NCI-H446 (cell line): ENCODE results near the gene RAB1B.
A peak's percentile ranks its signal among the peaks of the same experiment; 100 is the strongest.

Experiments
- DNase-seq, 2 experiments: peaks; one replicate each; lab custom pipeline; 2025; lab: John Stamatoyannopoulos, UW

The RAB1B gene

GRCh38 chr11:66284526-66285078, 16.2 kb downstream of the RAB1B start:
- no peak for DNase-seq

DNA sequence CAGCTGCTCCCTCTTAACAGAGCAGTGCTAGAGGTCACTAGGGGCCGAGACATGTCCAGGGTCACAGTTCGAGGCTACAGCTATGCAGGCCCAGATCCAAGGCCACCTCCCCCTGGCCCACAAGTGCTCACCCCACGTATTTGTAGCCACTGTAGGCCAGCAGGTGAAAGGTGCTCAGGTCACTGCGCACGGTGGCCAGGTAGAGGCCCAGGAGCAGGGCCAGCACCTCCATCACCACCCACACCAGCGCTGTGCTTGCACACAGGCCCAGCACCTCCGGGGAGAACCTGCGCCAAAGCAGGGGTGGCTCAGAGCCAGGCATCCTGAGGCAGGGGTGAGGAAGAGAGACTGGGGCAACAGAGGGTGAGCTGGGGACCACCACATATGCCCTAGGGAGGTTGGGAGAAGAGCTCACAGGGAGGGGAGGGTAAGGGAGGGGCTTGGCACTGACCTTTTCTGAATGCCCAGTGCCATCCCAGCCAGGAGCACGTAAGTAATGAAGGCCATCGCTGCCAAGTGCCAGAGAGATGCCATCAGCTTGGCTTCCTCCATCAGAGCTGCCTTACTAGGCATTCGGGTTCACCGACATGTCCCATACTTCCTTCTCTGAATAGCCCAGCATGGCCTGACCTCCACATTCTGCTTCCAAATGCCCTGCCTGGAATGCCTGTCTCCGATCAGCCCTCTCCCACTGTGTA, 17.0 kb downstream of the RAB1B start:
- DNase-seq, result no peak

GRCh38 chr11:66286699-66287098, 18.3 kb downstream of the RAB1B start:
- DNase-seq, result no peak

GRCh38 chr11:66287211-66287888, 18.9 kb downstream of the RAB1B start:
- DNase-seq, result no peak

GRCh38 chr11:66287889-66288670, 19.6 kb downstream of the RAB1B start:
- DNase-seq, result no peak

GRCh38 chr11:66288671-66289547, 20.5 kb downstream of the RAB1B start, which contains the start of gene YIF1A:
Gene YIF1A (minus strand): TSS chr11:66289143. CDS start chr11:66288985, 158 bp downstream.
- peak; percentile 98 to 99 for DNase-seq

DNA sequence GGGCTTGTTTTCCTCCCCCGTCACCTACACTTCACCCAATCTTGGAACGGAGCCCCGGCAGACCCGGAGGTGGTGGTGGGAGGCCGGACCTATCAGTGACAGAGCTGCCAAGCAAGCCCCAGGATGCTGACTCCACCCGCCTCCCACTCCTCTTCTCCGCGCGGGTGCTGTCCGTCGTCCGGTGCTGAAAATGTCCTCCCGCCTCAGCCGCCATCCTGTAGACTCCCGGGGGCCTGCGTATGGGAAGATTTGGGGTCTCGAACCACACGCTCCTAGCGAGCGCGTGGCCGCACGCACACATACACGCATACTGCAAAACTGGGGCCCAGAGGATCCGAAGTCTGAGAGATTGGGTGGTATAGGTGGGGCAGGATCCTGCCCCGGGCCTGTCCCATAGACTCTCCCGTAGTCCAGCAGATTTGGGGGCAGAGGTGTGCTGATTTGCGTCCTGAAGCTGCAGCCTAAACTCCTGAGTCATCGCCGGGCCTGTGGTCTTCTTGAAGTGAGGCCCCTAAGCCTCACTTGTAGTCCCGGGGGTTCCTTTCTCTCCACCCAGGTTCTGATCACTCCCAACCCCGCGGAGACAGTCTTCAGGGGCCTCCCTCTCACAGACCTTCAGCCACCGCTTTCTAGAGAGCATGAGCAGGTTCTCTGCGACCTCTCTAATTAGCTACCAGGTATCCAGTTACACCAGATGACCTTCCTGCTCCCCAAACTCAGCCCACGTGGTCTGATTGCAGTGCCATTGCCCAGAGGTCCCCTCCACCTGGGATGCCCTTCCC, 21.3 kb downstream of the RAB1B start:
- DNase-seq, result peak in 1 of 2 experiments; percentile 67

DNA sequence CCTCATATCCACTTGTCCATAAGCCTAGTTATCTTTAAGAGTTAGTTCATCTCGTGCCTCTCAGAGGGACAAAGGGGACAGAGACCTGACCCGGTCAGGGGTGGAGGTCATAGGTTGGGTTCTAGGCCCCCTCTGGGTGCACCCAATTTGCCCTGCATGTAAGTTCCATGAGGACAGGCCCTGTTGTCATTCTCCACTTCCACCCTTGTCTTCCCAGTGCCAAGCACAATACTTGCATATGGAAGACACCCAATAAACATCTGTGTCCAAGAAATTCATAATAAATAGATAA, 21.8 kb downstream of the RAB1B start:
- no peak for DNase-seq

DNA sequence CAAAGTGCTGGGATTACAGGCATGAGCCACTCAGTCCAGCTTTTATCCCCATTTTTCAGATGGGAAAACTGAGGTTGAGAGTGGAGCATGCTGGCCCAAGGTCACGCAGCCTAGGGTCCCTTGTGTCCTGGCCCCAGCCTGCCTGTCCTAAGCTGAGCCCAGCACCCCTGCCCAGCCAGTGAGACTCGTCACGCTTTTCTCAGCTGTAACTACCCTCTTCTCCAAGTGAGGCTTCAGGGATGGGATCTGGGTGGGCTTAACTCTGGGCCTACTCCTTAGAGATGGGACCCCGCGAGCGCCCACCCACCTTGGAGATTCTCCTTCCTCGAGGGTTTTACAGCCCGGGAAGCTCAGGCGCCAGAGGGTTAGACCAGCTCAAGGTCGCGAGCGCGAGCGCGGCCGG, 22.9 kb downstream of the RAB1B start:
- no peak for DNase-seq

GRCh38 chr11:66291706-66292542, 23.5 kb downstream of the RAB1B start, which contains the start of gene TMEM151A:
Gene TMEM151A (plus strand): TSS chr11:66291894. CDS start chr11:66292014, 120 bp downstream.
- DNase-seq, result peak in 1 of 2 experiments; percentile 28

DNA sequence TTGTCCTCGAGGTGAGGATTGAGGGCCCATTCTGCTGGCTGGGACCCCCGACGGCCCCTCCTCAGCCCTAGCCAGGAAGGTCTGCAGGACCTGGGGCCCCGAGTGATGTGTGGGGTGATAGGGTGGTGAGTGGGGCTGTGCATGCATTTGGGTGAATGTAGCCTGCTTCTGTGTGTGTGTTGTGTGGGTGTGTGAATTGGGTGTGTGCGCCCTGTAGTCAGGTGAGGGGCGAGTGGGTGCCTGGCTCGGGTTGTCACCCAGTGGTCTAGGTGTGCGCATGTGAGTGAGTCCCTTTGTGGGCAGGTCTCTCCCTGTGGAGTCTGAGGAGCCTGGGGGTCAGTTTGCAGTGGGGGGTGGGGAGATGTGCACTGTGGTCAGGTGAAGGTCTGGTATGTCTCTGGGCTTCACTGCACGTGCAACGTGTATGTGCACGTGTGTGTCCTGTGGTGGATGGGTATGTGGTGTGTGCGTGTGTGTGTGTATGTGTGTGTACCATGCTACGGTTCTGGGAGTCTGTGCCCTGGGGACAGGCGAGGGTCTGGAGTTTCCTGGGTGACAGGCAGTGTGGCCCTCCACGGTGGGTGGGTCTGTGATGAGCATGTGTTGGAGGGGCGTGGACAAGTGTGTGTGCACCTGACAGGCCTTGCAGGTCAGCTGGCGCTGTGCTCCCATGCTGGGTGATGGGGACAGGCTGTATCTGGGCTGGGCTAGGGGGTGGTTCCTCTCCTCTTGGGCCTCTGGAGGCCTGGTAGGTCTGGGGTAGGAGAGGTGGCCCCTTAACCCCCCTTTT, 24.3 kb downstream of the RAB1B start:
- DNase-seq, result no peak

GRCh38 chr11:66293352-66293751, 24.9 kb downstream of the RAB1B start:
- DNase-seq, result no peak

DNA sequence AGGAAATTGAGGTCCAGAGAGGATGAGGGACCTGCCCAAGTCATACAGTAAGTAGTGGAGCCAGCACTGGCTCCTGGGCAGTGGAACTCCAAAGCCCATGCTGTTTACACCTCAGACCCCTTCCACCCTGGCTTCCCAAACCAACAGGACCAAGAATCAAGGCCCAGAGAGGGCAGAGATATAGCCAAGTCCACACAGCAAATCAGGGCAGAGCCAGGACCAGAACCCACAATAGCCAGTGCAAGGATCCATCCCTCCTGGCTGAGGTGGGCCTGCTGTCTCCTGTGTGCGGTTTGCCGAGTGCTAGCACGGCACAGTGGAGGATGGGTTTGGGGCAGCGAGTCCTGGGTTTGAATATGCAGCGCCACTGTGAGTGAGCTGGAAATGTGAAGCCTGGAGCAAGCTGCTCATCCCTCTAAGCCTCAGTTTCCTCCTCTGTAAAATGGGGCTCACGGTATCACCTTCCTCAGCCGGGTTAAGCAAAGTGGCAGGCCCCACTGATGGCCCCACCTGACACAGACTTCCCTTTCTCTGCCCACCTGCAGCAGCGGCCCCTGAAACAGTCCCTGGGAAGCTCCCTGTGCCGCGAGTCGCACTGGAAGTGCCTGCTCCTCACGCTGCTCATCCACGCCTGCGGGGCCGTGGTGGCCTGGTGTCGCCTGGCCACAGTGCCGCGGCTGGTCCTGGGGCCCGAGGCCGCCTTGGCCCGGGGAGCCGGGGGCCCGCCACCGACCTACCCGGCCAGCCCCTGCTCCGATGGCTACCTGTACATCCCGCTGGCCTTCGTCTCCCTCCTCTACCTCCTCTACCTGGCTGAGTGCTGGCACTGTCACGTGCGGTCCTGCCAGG, 25.6 kb downstream of the RAB1B start:
- DNase-seq, result no peak

DNA sequence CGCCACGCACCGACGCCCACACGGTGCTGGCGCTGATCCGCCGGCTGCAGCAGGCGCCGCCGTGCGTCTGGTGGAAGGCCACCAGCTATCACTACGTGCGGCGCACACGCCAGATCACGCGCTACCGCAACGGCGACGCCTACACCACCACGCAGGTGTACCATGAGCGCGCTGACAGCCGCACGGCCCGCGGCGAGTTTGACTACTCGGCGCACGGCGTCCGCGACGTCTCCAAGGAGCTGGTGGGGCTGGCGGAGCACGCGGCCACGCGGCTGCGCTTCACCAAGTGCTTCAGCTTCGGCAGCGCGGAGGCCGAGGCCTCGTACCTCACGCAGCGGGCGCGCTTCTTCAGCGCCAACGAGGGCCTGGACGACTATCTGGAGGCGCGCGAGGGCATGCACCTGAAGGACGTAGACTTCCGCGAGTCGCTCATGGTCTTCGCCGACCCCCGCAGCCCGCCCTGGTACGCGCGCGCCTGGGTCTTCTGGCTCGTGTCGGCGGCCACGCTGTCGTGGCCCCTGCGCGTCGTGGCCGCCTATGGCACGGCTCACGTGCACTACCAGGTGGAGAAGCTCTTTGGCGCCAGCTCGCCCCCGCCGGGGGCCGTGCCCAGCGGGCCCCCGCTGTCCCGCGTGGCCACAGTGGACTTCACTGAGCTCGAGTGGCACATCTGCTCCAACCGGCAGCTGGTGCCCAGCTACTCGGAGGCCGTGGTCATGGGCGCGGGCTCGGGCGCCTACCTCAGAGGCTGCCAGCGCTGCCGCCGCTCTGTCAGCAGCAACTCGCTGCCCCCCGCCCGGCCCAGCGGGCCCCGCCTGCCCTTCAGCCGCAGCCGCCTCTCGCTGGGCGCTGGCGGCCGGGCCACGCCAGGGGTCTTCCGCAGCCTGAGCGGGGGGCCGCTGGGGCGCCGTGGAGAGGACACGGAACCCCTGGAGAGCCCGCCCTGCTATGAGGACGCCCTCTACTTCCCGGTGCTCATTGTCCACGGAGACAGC, 26.5 kb downstream of the RAB1B start:
- no peak for DNase-seq

DNA sequence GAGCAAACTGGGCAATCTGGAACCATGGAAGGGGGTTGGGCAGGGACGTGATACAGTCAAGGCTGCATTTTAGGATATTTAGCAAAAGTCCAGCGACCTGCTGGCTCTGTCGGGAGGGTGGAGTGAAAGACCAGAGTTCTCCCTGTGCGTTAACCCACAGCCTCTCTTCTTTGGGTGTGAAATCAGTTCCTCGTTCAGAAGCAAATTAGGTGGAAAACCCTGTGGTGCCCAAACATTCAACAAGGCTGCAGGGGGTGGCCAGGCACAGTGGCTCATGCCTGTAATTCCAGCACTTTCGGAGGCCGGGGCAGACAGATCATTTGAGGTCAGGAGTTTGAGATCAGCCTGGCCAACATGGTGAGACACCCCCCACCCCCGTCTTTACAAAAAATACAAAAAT, 29.2 kb downstream of the RAB1B start:
- no peak for DNase-seq

DNA sequence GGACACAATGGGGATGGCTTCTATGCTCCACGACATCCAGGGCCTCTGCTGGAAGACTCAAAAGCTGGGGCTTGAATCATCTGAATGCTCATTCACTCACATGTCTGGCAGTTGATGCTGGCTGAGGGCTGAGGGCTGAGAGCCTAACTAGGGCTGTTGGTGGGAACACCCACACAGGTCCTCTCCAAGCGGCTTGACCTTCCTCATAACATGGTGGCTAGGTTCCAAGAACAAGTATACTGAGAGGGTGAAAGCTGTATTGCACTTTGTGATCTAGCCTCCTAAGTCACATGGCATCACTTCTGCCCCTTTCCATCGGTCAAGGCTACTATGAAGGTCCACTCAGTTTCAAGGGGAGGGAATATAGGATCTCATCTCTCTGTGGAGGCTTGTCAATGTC, 30.7 kb downstream of the RAB1B start:
- DNase-seq, result no peak

GRCh38 chr11:66302656-66303055, 34.2 kb downstream of the RAB1B start:
- no peak for DNase-seq
